Stimulated activated naive CD8-positive, alpha-beta T cell treated with anti-CD3 and anti-CD28 coated beads, Interleukin-15, amount 100 ng/mL, for 72 hours (primary cell): Measurements from ENCODE around the gene GNG11.

ENCODE experiments used
- ATAC-seq: fragments of 150-1000 bp; cut with Tn5 transposase; 2 replicates; pipeline ENCODE4 v1.10.0; 2021; ENCODE audit warnings: mild to moderate bottlenecking, moderate library complexity
- DNase-seq, 2 donors: peaks; one replicate each; pipeline ENCODE4 v3.0.0; 2021 to 2022
- H3K27ac Mint-ChIP-seq, 2 donors: one replicate each; pipeline ENCODE4 v1.8.0; 2022; ENCODE audit warnings: mild to moderate bottlenecking in 2 of 2, mixed read lengths in 2 of 2, moderate library complexity in 2 of 2
- H3K27me3 Mint-ChIP-seq: one replicate; pipeline ENCODE4 v1.8.0; 2022; ENCODE audit warnings: mixed read lengths
- H3K4me1 Mint-ChIP-seq: one replicate; pipeline ENCODE4 v1.8.0; 2022; ENCODE audit warnings: mild to moderate bottlenecking, mixed read lengths
- H3K4me3 Mint-ChIP-seq, 2 donors: one replicate each; pipeline ENCODE4 v1.8.0; 2022; ENCODE audit warnings: mild to moderate bottlenecking in 2 of 2, mixed read lengths in 2 of 2, moderate library complexity in 1 of 2
- H3K9me3 Mint-ChIP-seq, 2 donors: one replicate each; pipeline ENCODE4 v1.8.0; 2022; ENCODE audit warnings: mixed read lengths in 2 of 2

GNG11 gene

GRCh38 chr7:93926800-93927199 is 5.3 kb downstream of the GNG11 start:
- Mint-ChIP-seq H3K27me3 (peaks cover 48% of the 10 kb centered on the region), H3K9me3 (no peaks in the 10 kb centered on the region), H3K27ac (no peak overlapping the region), H3K4me1 (no peaks in the 10 kb centered on the region), H3K4me3 (no peak overlapping the region)
- ATAC-seq (no peak), DNase-seq (no peak)

GRCh38 chr7:93927585-93927984 is 6.0 kb downstream of the GNG11 start:
- Mint-ChIP-seq H3K9me3 (no peaks in the 10 kb centered on the region), H3K27me3 (peaks cover 43% of the 10 kb centered on the region), H3K4me1 (no peaks in the 10 kb centered on the region), H3K4me3 (no peak overlapping the region), H3K27ac (no peak overlapping the region)
- no peak for DNase-seq
- ATAC-seq: no peak

GRCh38 chr7:93931655-93932054 is 10.1 kb downstream of the GNG11 start:
- Mint-ChIP-seq H3K4me3 (no peak overlapping the region), H3K9me3 (no peaks in the 10 kb centered on the region), H3K27me3 (peaks cover 29% of the 10 kb centered on the region), H3K27ac (no peak overlapping the region), H3K4me1 (no peaks in the 10 kb centered on the region)
- DNase-seq: no peak
- no peak for ATAC-seq

GRCh38 chr7:93933156-93933555 is 11.6 kb downstream of the GNG11 start:
- H3K27me3 Mint-ChIP-seq: peaks cover 39% of the 10 kb centered on the region
- no peaks in the 10 kb centered on the region for H3K9me3 Mint-ChIP-seq
- no peak for ATAC-seq
- DNase-seq: no peak
- H3K4me1 Mint-ChIP-seq: no peaks in the 10 kb centered on the region
- H3K4me3 Mint-ChIP-seq: no peak overlapping the region
- no peak overlapping the region for H3K27ac Mint-ChIP-seq

GRCh38 chr7:93935102-93935501 is 13.6 kb downstream of the GNG11 start:
- Mint-ChIP-seq H3K27me3 (peaks cover 44% of the 10 kb centered on the region), H3K27ac (no peak overlapping the region), H3K9me3 (no peaks in the 10 kb centered on the region), H3K4me1 (no peaks in the 10 kb centered on the region), H3K4me3 (no peak overlapping the region)
- DNase-seq: no peak
- ATAC-seq: no peak

- Mint-ChIP-seq H3K4me3 (no peak overlapping the region), H3K9me3 (no peaks in the 10 kb centered on the region), H3K4me1 (no peaks in the 10 kb centered on the region), H3K27ac (no peak overlapping the region), H3K27me3 (peaks cover 34% of the 10 kb centered on the region)
- ATAC-seq: no peak
- DNase-seq: no peak
Measured at GRCh38 chr7:93937818-93938217, 16.3 kb downstream of the GNG11 start.

- DNase-seq (no peak), ATAC-seq (no peak)
- H3K27me3 Mint-ChIP-seq: peaks cover 35% of the 10 kb centered on the region
- H3K4me1 Mint-ChIP-seq: no peaks in the 10 kb centered on the region
- no peaks in the 10 kb centered on the region for H3K9me3 Mint-ChIP-seq
- no peak overlapping the region for H3K27ac Mint-ChIP-seq
- no peak overlapping the region for H3K4me3 Mint-ChIP-seq
Measured at GRCh38 chr7:93938293-93938692, 16.8 kb downstream of the GNG11 start.

GRCh38 chr7:93941945-93942344 is 20.4 kb downstream of the GNG11 start:
- Mint-ChIP-seq H3K4me3 (no peak overlapping the region), H3K9me3 (no peaks in the 10 kb centered on the region), H3K27ac (no peak overlapping the region), H3K4me1 (no peaks in the 10 kb centered on the region), H3K27me3 (peaks cover 39% of the 10 kb centered on the region)
- ATAC-seq (no peak), DNase-seq (no peak)

- no peak for DNase-seq
- no peak for ATAC-seq
- Mint-ChIP-seq H3K4me1 (no peaks in the 10 kb centered on the region), H3K27me3 (peaks cover 25% of the 10 kb centered on the region), H3K4me3 (no peak overlapping the region), H3K27ac (no peak overlapping the region), H3K9me3 (no peaks in the 10 kb centered on the region)
Measured at GRCh38 chr7:93943816-93944540, 22.4 kb downstream of the GNG11 start.

- no peaks in the 10 kb centered on the region for H3K9me3 Mint-ChIP-seq
- DNase-seq (no peak), ATAC-seq (no peak)
- no peaks in the 10 kb centered on the region for H3K4me1 Mint-ChIP-seq
- no peak overlapping the region for H3K27ac Mint-ChIP-seq
- peaks cover 22% of the 10 kb centered on the region for H3K27me3 Mint-ChIP-seq
- no peak overlapping the region for H3K4me3 Mint-ChIP-seq
Measured at GRCh38 chr7:93944673-93945072, 23.1 kb downstream of the GNG11 start.

GRCh38 chr7:93945083-93945482 is 23.5 kb downstream of the GNG11 start:
- Mint-ChIP-seq H3K9me3 (no peaks in the 10 kb centered on the region), H3K4me1 (no peaks in the 10 kb centered on the region), H3K4me3 (no peak overlapping the region), H3K27me3 (peaks cover 18% of the 10 kb centered on the region), H3K27ac (no peak overlapping the region)
- ATAC-seq (no peak), DNase-seq (no peak)

- Mint-ChIP-seq H3K27me3 (peaks cover 16% of the 10 kb centered on the region), H3K9me3 (no peaks in the 10 kb centered on the region), H3K27ac (no peak overlapping the region), H3K4me1 (no peaks in the 10 kb centered on the region), H3K4me3 (no peak overlapping the region)
- DNase-seq (no peak), ATAC-seq (no peak)
Measured at GRCh38 chr7:93945756-93946535, 24.4 kb downstream of the GNG11 start.

- no peak overlapping the region for H3K27ac Mint-ChIP-seq
- no peak for ATAC-seq
- DNase-seq: no peak
- no peaks in the 10 kb centered on the region for H3K9me3 Mint-ChIP-seq
- no peaks in the 10 kb centered on the region for H3K4me1 Mint-ChIP-seq
- peaks cover 13% of the 10 kb centered on the region for H3K27me3 Mint-ChIP-seq
- H3K4me3 Mint-ChIP-seq: no peak overlapping the region
Measured at GRCh38 chr7:93948106-93948505, 26.6 kb downstream of the GNG11 start.

- no peaks in the 10 kb centered on the region for H3K9me3 Mint-ChIP-seq
- no peaks in the 10 kb centered on the region for H3K4me1 Mint-ChIP-seq
- peaks cover 5% of the 10 kb centered on the region for H3K27me3 Mint-ChIP-seq
- no peak overlapping the region for H3K4me3 Mint-ChIP-seq
- H3K27ac Mint-ChIP-seq: no peak overlapping the region
- no peak for ATAC-seq
- DNase-seq: no peak
Measured at GRCh38 chr7:93948873-93949272, 27.3 kb downstream of the GNG11 start.

GRCh38 chr7:93949423-93949822 is 27.9 kb downstream of the GNG11 start:
- Mint-ChIP-seq H3K9me3 (no peaks in the 10 kb centered on the region), H3K4me3 (no peak overlapping the region)

GRCh38 chr7:93955304-93955703 is 33.8 kb downstream of the GNG11 start:
- Mint-ChIP-seq H3K4me1 (no peaks in the 10 kb centered on the region), H3K9me3 (no peaks in the 10 kb centered on the region), H3K27ac (peak overlapping the region in 1 of 2 donors; percentile 35), H3K27me3 (no peaks in the 10 kb centered on the region), H3K4me3 (no peak overlapping the region)
- ATAC-seq: no peak
- no peak for DNase-seq

More at GRCh38 chr7:93949423-93949822, 27.9 kb downstream of the GNG11 start:
- no peak for ATAC-seq
- H3K27ac Mint-ChIP-seq: no peak overlapping the region
- H3K4me1 Mint-ChIP-seq: no peaks in the 10 kb centered on the region
- DNase-seq: no peak
- no peaks in the 10 kb centered on the region for H3K27me3 Mint-ChIP-seq
